ENCODE data around the gene ZNF764.

DNA sequence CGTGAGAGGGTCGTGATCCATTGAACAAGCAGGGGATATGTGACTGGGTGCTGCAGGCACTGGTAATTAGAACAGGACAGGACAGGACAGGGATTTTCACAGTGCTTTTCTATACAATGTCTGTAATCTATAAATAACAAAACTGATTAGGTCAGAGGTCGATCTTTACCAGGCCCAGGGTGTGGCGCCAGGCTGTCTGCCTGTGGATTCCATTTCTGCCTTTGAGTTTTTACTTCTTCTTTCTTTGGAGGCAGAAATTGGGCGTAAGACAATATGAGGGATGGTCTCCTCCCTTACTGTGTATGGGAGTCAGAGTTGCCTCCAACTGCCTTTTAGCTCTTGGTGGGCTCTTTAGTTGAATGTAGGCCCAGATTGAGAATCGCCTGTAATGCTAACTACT, 1.5 kb upstream of the ZNF764 start:
- TF ChIP-seq ATF3 (IDR thresholded peaks at IDR 0.05) = no peak
- TF ChIP-seq FOXA1 (IDR thresholded peaks at IDR 0.05) = no peak
- TF ChIP-seq SP1 (IDR thresholded peaks at IDR 0.05) = no peak
- TF ChIP-seq, protein P1, sequence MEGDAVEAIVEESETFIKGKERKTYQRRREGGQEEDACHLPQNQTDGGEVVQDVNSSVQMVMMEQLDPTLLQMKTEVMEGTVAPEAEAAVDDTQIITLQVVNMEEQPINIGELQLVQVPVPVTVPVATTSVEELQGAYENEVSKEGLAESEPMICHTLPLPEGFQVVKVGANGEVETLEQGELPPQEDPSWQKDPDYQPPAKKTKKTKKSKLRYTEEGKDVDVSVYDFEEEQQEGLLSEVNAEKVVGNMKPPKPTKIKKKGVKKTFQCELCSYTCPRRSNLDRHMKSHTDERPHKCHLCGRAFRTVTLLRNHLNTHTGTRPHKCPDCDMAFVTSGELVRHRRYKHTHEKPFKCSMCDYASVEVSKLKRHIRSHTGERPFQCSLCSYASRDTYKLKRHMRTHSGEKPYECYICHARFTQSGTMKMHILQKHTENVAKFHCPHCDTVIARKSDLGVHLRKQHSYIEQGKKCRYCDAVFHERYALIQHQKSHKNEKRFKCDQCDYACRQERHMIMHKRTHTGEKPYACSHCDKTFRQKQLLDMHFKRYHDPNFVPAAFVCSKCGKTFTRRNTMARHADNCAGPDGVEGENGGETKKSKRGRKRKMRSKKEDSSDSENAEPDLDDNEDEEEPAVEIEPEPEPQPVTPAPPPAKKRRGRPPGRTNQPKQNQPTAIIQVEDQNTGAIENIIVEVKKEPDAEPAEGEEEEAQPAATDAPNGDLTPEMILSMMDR (IDR thresholded peaks at IDR 0.05; ENCODE audit: low read depth, low read length, missing input control) = no peak
- TF ChIP-seq, protein P2, sequence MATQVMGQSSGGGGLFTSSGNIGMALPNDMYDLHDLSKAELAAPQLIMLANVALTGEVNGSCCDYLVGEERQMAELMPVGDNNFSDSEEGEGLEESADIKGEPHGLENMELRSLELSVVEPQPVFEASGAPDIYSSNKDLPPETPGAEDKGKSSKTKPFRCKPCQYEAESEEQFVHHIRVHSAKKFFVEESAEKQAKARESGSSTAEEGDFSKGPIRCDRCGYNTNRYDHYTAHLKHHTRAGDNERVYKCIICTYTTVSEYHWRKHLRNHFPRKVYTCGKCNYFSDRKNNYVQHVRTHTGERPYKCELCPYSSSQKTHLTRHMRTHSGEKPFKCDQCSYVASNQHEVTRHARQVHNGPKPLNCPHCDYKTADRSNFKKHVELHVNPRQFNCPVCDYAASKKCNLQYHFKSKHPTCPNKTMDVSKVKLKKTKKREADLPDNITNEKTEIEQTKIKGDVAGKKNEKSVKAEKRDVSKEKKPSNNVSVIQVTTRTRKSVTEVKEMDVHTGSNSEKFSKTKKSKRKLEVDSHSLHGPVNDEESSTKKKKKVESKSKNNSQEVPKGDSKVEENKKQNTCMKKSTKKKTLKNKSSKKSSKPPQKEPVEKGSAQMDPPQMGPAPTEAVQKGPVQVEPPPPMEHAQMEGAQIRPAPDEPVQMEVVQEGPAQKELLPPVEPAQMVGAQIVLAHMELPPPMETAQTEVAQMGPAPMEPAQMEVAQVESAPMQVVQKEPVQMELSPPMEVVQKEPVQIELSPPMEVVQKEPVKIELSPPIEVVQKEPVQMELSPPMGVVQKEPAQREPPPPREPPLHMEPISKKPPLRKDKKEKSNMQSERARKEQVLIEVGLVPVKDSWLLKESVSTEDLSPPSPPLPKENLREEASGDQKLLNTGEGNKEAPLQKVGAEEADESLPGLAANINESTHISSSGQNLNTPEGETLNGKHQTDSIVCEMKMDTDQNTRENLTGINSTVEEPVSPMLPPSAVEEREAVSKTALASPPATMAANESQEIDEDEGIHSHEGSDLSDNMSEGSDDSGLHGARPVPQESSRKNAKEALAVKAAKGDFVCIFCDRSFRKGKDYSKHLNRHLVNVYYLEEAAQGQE (IDR thresholded peaks at IDR 0.05) = no peak
- no peak for TF ChIP-seq TAF1 (conservative IDR thresholded peaks at IDR 0.05)
- TF ChIP-seq MAX (IDR thresholded peaks at IDR 0.05) = no peak
- TF ChIP-seq GABPA (IDR thresholded peaks at IDR 0.05 in 1 of 2, conservative IDR thresholded peaks at IDR 0.05 in 1 of 2) = no peak
- TF ChIP-seq RAD21 (IDR thresholded peaks at IDR 0.05) = no peak
- no peak for TF ChIP-seq JUND (IDR thresholded peaks at IDR 0.05)
